ENCODE data around the gene MEDAG. TPM values are rescaled to one million over a fixed set of nuclear protein-coding genes. Genes with fewer than 3 reads are reported as not detected.
A peak's percentile ranks its signal among the peaks of the same experiment; 100 is the strongest.

Gene MEDAG
- total RNA-seq, 1 donor = 46.7 TPM

GRCh38 chr13:30932481-30933353 lies 26.6 kb downstream of the MEDAG start, which contains the start of gene TEX26:
Gene TEX26 (plus strand): TSS chr13:30932656. CDS start chr13:30932716, 60 bp downstream.
- TF ChIP-seq CTCF (IDR thresholded peaks at IDR 0.05; ENCODE audit: extremely low read depth, low read depth, low read length) = no peak
- Histone ChIP-seq H3K27me3 (ENCODE audit: insufficient read depth, low read length) (peaks cover 33% of the 10 kb centered on the region), H4K20me1 (ENCODE audit: insufficient read depth, low read length) (no peaks in the 10 kb centered on the region), H3K4me3 (ENCODE audit: insufficient read depth, low read length) (peak within 1 kb of the TSS; percentile 39), H2AFZ (ENCODE audit: low read length) (no peak within 1 kb of the TSS), H3K9me3 (ENCODE audit: low read depth, low read length) (no peaks in the 10 kb centered on the region), H3K27ac (ENCODE audit: low read depth, low read length) (no peak within 1 kb of the TSS), H3K4me1 (ENCODE audit: insufficient read depth, low read length) (no peaks in the 10 kb centered on the region), H3K79me2 (ENCODE audit: insufficient read depth, low read length) (no peaks in the 10 kb centered on the region), H3K36me3 (ENCODE audit: insufficient read depth, low read length) (no peaks in the 10 kb centered on the region), H3K4me2 (ENCODE audit: insufficient read depth, low read length) (peak within 1 kb of the TSS; percentile 44)
- peak; percentile 77 for DNase-seq (ENCODE audit: insufficient read length, low spot score, missing footprints)

- no peak overlapping the region for H3K4me3 ChIP-seq (ENCODE audit: insufficient read depth, low read length)
- H3K27me3 ChIP-seq (ENCODE audit: insufficient read depth, low read length) = peaks cover 36% of the 10 kb centered on the region
- no peak overlapping the region for H2AFZ ChIP-seq (ENCODE audit: low read length)
- no peak for TF ChIP-seq CTCF (IDR thresholded peaks at IDR 0.05; ENCODE audit: extremely low read depth, low read depth, low read length)
- no peaks in the 10 kb centered on the region for H3K4me1 ChIP-seq (ENCODE audit: insufficient read depth, low read length)
- peaks cover 2% of the 10 kb centered on the region for H3K9me3 ChIP-seq (ENCODE audit: low read depth, low read length)
- DNase-seq (ENCODE audit: insufficient read length, low spot score, missing footprints) = no peak
- no peak overlapping the region for H3K4me2 ChIP-seq (ENCODE audit: insufficient read depth, low read length)
- no peak overlapping the region for H3K27ac ChIP-seq (ENCODE audit: low read depth, low read length)
- H3K79me2 ChIP-seq (ENCODE audit: insufficient read depth, low read length) = no peaks in the 10 kb centered on the region
- H4K20me1 ChIP-seq (ENCODE audit: insufficient read depth, low read length) = no peaks in the 10 kb centered on the region
- no peaks in the 10 kb centered on the region for H3K36me3 ChIP-seq (ENCODE audit: insufficient read depth, low read length)
These were observed 27.2 kb downstream of the MEDAG start for GRCh38 chr13:30933354-30933670.

- Histone ChIP-seq H3K27ac (ENCODE audit: low read depth, low read length) (no peak overlapping the region), H3K9me3 (ENCODE audit: low read depth, low read length) (peaks cover 3% of the 10 kb centered on the region), H3K4me3 (ENCODE audit: insufficient read depth, low read length) (no peak overlapping the region), H3K4me1 (ENCODE audit: insufficient read depth, low read length) (no peaks in the 10 kb centered on the region), H2AFZ (ENCODE audit: low read length) (no peak overlapping the region), H3K27me3 (ENCODE audit: insufficient read depth, low read length) (peaks cover 36% of the 10 kb centered on the region), H3K4me2 (ENCODE audit: insufficient read depth, low read length) (no peak overlapping the region), H3K79me2 (ENCODE audit: insufficient read depth, low read length) (no peaks in the 10 kb centered on the region), H4K20me1 (ENCODE audit: insufficient read depth, low read length) (no peaks in the 10 kb centered on the region), H3K36me3 (ENCODE audit: insufficient read depth, low read length) (no peaks in the 10 kb centered on the region)
- peak; percentile 19 for TF ChIP-seq CTCF (IDR thresholded peaks at IDR 0.05; ENCODE audit: extremely low read depth, low read depth, low read length)
- no peak for DNase-seq (ENCODE audit: insufficient read length, low spot score, missing footprints)
These were observed 28.3 kb downstream of the MEDAG start for GRCh38 chr13:30934381-30934780.

- no peak overlapping the region for H3K27ac ChIP-seq (ENCODE audit: low read depth, low read length)
- no peaks in the 10 kb centered on the region for H3K4me1 ChIP-seq (ENCODE audit: insufficient read depth, low read length)
- H2AFZ ChIP-seq (ENCODE audit: low read length) = no peak overlapping the region
- no peak for TF ChIP-seq CTCF (IDR thresholded peaks at IDR 0.05; ENCODE audit: extremely low read depth, low read depth, low read length)
- H3K27me3 ChIP-seq (ENCODE audit: insufficient read depth, low read length) = peaks cover 36% of the 10 kb centered on the region
- H4K20me1 ChIP-seq (ENCODE audit: insufficient read depth, low read length) = no peaks in the 10 kb centered on the region
- no peaks in the 10 kb centered on the region for H3K36me3 ChIP-seq (ENCODE audit: insufficient read depth, low read length)
- H3K4me2 ChIP-seq (ENCODE audit: insufficient read depth, low read length) = no peak overlapping the region
- H3K79me2 ChIP-seq (ENCODE audit: insufficient read depth, low read length) = no peaks in the 10 kb centered on the region
- H3K9me3 ChIP-seq (ENCODE audit: low read depth, low read length) = peaks cover 3% of the 10 kb centered on the region
- H3K4me3 ChIP-seq (ENCODE audit: insufficient read depth, low read length) = no peak overlapping the region
- no peak for DNase-seq (ENCODE audit: insufficient read length, low spot score, missing footprints)
These were observed 28.7 kb downstream of the MEDAG start for GRCh38 chr13:30934803-30935202.
